GM21360 (cell line): Measurements from ENCODE around the gene ZNF319.
"Not testable (repeated sequence)": the region's sequence is repeated elsewhere in the genome, so short reads cannot be mapped to it uniquely, and the experiment has no call there.

Experiments
- ATAC-seq: cut with Tn5 transposase; IDR thresholded peaks from one replicate; pipeline ENCODE4 v1.9.1; 2021; ENCODE audit warnings: mild to moderate bottlenecking, moderate library complexity; ENCODE audit not compliant: unreplicated experiment

ZNF319 gene

GRCh38 chr16:57979006-57979585 lies 21.4 kb downstream of the ZNF319 start:
- ATAC-seq, result no peak

GRCh38 chr16:57978070-57978465 lies 22.4 kb downstream of the ZNF319 start:
- ATAC-seq, result not testable (repeated sequence)

GRCh38 chr16:57977418-57978069 lies 22.9 kb downstream of the ZNF319 start:
- ATAC-seq, result no peak

GRCh38 chr16:57976331-57976796 lies 24.1 kb downstream of the ZNF319 start:
- no peak for ATAC-seq

- ATAC-seq, result no peak
These were observed 28.2 kb downstream of the ZNF319 start for GRCh38 chr16:57972306-57972705.

GRCh38 chr16:57971848-57972247 lies 28.6 kb downstream of the ZNF319 start:
- ATAC-seq, result no peak

- ATAC-seq, result no peak
These were observed 29.5 kb downstream of the ZNF319 start, which contains the start of gene CNGB1 for GRCh38 chr16:57970970-57971369. Gene CNGB1, minus strand, starts transcription at chr16:57971128. Its CDS starts 3,842 bp downstream, at chr16:57967286.

GRCh38 chr16:57970319-57970718 lies 30.2 kb downstream of the ZNF319 start:
- ATAC-seq, result no peak

- ATAC-seq, result no peak
These were observed 30.9 kb downstream of the ZNF319 start for GRCh38 chr16:57969451-57970123.

GRCh38 chr16:57967916-57968315 lies 32.6 kb downstream of the ZNF319 start:
- ATAC-seq, result no peak

GRCh38 chr16:57966986-57967385 lies 33.5 kb downstream of the ZNF319 start:
- ATAC-seq, result no peak

- no peak for ATAC-seq
These were observed 34.2 kb downstream of the ZNF319 start for GRCh38 chr16:57966204-57966771.

- ATAC-seq, result no peak
These were observed 36.2 kb downstream of the ZNF319 start for GRCh38 chr16:57964157-57964700.

GRCh38 chr16:57962756-57963155 lies 37.7 kb downstream of the ZNF319 start:
- no peak for ATAC-seq

- no peak for ATAC-seq
These were observed 38.4 kb downstream of the ZNF319 start for GRCh38 chr16:57962046-57962445.

GRCh38 chr16:57961538-57961937 lies 38.9 kb downstream of the ZNF319 start:
- no peak for ATAC-seq

GRCh38 chr16:57960826-57961472 lies 39.5 kb downstream of the ZNF319 start:
- ATAC-seq, result no peak

GRCh38 chr16:57960310-57960709 lies 40.2 kb downstream of the ZNF319 start:
- no peak for ATAC-seq

- ATAC-seq, result no peak
These were observed 40.7 kb downstream of the ZNF319 start for GRCh38 chr16:57959804-57960203.

- ATAC-seq, result no peak
These were observed 41.4 kb downstream of the ZNF319 start for GRCh38 chr16:57959121-57959520.

- no peak for ATAC-seq
These were observed 41.9 kb downstream of the ZNF319 start for GRCh38 chr16:57958544-57958943.
